GM21619 (cell line): ENCODE data around the gene SPTBN1.

ENCODE experiments used
- ATAC-seq: cut with Tn5 transposase; IDR thresholded peaks from one replicate; pipeline ENCODE4 v1.9.1; 2021; ENCODE audit not compliant: unreplicated experiment

Gene SPTBN1

DNA sequence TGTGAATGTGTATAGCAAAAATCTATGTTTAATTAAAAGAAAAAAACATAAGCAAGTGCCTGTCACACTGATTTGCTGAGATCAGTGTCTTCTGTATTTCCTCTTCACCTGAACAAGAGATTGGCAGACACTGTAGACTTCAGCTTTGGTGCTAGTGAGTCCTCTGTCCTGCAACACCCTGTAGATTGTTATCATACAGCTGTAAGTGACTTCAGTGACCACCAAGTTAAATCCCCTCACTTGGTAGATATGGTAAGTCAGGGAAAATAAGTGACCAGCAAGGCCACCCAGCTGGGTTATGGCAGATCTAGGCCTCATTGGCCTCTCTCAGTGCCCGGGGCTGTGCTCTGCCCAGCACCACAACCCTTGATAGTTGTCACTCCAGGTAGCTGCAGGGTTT, 147.7 kb downstream of the SPTBN1 start:
- ATAC-seq: no peak

- ATAC-seq: no peak
Observed at GRCh38 chr2:54604871-54605270, 148.7 kb downstream of the SPTBN1 start.

DNA sequence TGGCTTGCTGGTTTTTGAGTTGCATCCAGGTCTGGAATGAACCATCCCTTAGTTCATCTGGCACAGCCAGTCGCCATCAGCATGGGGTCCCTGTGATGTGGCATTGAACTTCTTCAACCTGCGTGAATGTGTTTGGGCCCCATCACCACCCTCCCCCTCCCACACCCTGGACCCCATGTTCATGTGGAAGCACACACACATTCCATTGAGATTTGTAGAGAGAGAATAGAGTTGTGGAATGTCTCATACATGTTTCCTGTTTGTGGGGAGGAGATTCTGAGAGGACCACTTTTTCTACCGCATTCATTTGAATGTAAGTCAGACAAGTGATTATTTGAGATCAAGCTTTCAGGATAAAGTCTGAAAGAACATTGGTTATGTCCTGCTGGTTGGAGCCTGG, 149.7 kb downstream of the SPTBN1 start:
- ATAC-seq: no peak

- ATAC-seq: no peak
Observed at GRCh38 chr2:54606393-54606958, 150.3 kb downstream of the SPTBN1 start.

DNA sequence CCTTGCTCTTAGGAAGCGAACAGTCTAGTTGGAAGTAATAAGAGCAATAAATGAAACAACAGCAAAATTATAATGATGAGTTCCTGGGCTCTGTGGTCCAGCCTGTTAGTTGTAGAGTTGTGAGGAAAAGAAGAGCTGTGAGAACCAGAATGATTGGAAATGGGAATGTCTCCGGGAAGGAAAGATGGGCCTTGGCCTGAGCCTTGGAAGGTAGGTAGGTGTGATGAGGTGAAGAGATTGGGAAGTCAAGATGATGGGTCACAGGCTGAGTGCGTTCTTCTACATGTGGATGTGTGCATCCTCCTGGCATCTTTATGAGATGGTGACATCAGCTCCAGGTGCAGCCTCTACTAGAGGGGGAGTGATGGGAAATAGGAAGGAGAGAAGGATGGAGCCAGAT, 152.1 kb downstream of the SPTBN1 start:
- ATAC-seq: no peak

DNA sequence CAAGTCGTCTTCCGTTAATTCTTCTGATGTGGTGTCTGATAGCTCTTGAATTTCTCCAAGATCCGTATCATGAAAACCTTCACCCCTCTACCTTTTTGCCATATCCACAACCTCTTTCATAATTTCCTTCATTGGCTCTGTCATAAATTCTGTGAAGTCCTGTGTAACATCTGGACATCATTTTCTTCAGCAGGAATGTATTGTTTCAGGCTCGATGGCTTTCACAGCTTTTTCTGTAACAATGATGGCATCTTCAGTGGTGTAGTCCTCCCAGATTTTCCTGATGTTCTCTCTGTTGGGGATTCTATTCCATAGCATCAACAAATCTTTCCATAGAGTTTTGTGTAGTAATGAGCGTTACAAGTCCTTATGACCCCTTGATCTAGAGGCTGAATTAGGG, 153.1 kb downstream of the SPTBN1 start:
- no peak for ATAC-seq

- no peak for ATAC-seq
Observed at GRCh38 chr2:54609647-54610046, 153.5 kb downstream of the SPTBN1 start.

DNA sequence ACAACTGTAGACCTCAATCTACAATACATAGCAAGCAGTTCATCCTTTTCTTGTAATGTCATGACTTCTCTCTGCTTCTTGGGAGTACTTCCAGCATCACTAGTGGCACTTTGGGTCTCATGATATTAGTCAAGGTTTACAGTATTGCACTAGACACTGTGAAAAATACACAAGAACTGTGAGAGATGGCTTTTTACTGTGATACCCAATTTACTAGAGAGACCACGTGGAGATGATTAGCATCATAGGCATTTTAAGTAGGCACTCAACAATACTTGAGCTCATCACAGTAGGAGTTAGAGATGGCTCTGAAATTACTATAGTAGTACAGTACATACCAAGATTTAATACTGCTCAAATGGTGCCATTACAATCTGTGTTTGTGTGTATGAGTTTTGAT, 154.6 kb downstream of the SPTBN1 start:
- ATAC-seq: no peak

DNA sequence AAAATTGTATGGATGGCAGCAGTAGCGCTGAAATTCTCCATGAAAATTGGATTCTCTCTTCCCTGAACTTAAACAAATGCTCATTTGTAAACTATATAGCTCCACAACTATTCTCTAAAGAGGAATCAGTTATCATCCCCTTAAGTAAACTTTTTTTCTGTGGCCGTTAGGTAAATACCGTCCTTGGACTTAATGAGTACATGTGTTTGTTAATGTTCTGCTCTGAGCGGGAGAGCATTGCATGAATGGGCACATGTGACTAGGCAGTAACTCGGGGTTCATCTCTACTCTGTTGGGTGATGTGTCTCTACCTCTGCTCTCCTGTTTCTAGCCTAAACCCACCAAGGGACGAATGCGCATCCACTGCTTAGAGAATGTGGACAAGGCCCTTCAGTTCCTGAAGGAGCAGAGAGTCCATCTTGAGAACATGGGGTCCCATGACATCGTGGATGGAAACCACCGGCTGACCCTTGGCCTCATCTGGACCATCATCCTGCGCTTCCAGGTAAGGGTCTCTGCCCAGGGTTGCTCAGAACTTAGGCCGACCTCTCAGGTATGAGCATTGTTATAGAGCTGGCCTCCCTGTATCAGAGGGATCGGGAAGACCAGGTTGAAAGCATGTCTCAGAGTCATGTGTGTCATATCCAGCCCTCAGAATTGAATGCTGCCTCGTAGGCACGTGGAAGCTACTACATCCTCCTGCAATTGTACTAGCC, 155.9 kb downstream of the SPTBN1 start:
- no peak for ATAC-seq

DNA sequence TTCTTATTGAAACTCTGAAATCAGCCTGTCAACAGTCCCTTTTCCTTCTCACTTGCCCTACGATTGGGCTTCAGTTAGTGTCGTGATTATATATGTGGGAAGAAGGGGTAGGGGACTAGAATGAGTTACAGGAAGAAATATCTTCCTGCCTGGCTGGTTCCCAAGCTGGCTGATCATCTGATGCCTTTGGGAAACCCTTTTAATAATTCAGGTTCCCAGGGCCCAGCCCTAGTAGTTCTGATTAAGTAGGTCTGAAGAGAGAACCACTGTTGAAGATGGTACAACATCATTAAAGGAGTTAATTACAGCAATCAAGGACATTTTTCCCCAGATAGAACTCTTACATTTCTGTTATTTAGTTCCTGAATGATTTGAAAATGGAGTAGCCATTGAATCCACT, 157.3 kb downstream of the SPTBN1 start:
- ATAC-seq: no peak

GRCh38 chr2:54613794-54614257, 157.7 kb downstream of the SPTBN1 start:
- ATAC-seq: peak; percentile 48

- ATAC-seq: no peak
Observed at GRCh38 chr2:54614819-54615218, 158.7 kb downstream of the SPTBN1 start.

DNA sequence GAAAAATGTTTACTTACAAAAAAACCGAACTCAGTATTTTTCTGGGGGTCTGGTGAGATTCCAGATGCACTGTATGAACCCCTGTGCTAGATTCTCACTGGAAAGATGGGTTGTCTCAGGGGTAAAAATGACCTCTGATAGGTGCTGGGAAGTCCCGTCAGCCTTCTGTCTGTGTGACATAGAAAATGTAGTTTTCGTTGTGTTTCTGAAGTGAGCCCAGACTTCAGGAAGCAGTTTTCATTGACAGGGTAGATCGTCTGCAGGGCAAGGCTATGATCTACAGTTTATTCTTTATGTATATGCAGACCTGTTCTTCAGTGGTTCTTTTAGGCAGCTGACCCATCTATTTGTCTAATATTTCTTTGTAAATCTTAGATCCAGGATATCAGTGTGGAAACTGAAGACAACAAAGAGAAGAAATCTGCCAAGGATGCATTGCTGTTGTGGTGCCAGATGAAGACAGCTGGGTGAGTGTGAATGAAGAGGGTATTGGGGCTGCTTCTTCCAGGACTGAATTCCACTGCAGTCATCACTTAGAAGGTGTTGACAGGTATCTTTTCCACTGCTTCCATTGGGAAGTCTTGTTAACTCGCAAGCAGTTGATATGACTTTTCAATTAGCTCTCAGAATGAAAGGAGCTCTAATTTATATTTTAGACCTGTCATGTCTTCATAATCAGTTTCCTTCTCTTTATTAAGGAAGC, 159.9 kb downstream of the SPTBN1 start:
- ATAC-seq: no peak

- no peak for ATAC-seq
Observed at GRCh38 chr2:54617409-54617808, 161.3 kb downstream of the SPTBN1 start.

DNA sequence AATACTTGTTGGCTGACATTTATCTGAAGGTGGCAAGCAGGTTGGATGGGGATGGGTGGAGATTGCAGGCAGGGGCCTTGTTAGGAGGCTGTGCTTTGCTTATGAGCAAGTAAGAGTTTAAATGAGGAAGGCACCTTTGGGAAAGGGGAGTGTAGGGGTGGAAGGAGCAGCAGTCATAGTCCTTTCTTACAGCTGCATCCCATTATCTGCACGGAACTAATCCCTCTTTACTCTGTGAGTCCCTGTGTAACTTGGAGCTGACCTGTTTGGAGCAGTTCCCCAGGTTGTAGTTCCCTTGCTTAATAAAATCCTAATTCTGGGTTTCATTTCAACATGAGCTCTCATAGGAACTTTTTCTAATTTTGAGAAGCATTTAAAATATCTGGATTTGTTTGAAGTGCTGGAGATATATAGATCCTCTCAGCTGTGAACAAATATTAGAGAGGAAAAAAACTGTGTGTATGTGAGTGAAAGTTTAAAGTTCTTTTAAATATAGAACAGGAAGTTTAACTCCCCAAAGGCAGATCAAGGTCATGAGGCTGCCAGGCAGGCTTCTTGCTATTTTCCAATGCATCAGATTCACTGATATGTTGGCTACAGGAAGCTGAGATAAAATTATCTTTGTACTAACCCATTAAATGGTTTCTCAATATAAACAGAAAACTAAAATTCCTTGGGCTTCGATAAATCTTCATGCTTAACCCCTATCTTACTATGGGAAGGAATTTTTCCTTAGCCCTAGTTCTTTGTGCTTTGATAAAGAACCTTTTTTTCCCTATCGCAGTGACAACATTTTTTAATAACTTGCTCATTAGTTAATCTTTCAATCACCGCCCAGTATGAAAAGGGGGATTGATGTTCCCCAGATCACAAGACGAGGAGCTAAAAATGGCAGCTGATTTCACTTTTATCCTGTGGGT, 162.8 kb downstream of the SPTBN1 start:
- ATAC-seq: no peak

DNA sequence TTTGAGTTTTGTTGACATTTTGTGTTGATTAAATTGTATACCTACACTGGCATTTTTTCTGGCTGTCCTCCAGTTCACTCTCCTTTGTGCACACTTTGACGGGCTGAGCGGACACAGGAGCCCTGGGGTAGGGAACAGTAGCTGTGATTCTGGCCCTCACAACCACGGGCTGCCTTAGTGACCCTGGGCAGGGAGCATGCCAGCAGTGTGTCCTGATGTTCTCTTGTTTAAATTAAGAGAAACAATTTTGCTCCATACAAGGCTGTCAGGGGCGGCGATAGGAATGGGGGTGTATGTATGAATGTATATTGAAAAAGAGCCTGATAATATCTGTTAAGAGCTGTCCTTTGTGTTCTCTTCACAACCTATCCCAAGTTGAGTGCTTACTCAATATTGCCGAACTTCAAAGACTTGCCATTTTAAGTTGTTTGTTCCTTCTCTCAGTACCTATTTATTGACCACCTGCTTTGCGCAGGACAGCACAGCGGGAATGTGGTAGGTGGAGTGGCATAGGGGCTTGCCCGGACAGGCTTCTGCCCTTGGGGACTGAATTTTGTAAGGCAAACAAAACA, 163.6 kb downstream of the SPTBN1 start:
- ATAC-seq: no peak

GRCh38 chr2:54620948-54621347, 164.8 kb downstream of the SPTBN1 start:
- no peak for ATAC-seq

DNA sequence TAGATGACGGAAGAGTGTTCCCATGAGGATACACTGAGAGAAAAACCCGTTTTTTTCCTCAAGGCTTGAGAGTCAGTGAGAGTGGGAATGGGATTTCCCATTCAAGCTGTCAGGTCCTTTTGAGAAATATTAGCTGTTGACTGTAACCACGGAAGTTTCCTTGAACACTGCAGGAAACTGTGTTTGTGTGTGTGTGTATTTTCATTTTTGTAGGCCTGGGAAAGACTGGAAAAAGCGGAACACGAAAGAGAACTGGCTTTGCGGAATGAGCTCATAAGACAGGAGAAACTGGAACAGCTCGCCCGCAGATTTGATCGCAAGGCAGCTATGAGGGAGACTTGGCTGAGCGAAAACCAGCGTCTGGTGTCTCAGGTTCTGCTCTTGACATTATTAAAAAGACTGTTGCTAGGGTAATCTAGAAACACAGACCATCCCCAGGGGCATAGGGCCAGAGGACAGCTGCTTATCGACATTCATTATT, 168.5 kb downstream of the SPTBN1 start:
- ATAC-seq: no peak

DNA sequence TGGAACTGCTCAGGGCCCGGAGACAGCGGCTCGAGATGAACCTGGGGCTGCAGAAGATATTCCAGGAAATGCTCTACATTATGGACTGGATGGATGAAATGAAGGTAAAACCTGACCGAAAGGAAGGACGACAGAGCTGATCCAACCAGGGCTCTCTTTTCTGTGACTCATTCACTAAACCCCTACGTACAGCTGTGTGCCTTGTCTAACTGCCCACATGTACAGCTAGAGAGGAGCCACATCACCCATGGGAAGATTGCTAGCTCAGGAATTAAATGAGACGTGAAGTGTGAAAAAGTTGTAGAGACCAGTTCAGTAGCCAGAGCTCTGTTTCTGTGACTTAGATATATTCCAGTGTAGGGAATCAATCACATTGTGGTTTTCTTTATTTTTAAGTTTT, 170.0 kb downstream of the SPTBN1 start:
- ATAC-seq: no peak

- no peak for ATAC-seq
Observed at GRCh38 chr2:54626884-54627283, 170.8 kb downstream of the SPTBN1 start.

DNA sequence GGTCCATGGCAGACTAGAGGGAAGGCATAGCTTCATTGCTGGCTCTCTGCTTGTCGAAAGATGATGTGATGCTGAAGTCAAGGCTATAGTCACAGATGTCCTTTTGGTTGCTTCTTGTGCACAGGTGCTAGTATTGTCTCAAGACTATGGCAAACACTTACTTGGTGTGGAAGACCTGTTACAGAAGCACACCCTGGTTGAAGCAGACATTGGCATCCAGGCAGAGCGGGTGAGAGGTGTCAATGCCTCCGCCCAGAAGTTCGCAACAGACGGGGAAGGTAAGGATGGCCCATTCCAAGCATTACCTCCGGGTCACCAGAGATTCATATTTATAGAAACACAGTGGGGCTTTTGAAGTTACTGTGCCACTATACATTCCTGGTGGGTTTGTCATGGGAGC, 171.8 kb downstream of the SPTBN1 start:
- no peak for ATAC-seq
